Measurements from ENCODE around the gene LTB4R. TPM values are rescaled to one million over a fixed set of nuclear protein-coding genes. Genes with fewer than 3 reads are reported as not detected.

The LTB4R gene
- total and polyA plus RNA-seq, 9 of the 15 experiments (the other 6 are each of a cell fraction or from before 2014, with no cell fraction given): 0.38 to 10.5 (median 2.8) TPM

GRCh38 chr14:24279301-24280186, 31.8 kb upstream of the LTB4R start (continued):
- TF ChIP-seq, protein P1, sequence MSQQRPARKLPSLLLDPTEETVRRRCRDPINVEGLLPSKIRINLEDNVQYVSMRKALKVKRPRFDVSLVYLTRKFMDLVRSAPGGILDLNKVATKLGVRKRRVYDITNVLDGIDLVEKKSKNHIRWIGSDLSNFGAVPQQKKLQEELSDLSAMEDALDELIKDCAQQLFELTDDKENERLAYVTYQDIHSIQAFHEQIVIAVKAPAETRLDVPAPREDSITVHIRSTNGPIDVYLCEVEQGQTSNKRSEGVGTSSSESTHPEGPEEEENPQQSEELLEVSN (IDR thresholded peaks at IDR 0.05; ENCODE audit: borderline replicate concordance in 1 of 2, extremely low read depth in 1 of 2, insufficient read depth in 1 of 2, insufficient read length in 1 of 2, low read depth in 1 of 2, low read length in 1 of 2, poor library complexity in 1 of 2, severe bottlenecking in 1 of 2): no peak
- TF ChIP-seq SOX6 (IDR thresholded peaks at IDR 0.05) (no peak), IRF2 (CRISPR knock-in tag; IDR thresholded peaks at IDR 0.05) (no peak), TOE1 (IDR thresholded peaks at IDR 0.05; ENCODE audit: borderline replicate concordance) (no peak), TOE1 (CRISPR knock-in tag; IDR thresholded peaks at IDR 0.05; ENCODE audit: borderline replicate concordance, low read depth) (no peak), MLX (CRISPR knock-in tag; conservative IDR thresholded peaks at IDR 0.05) (no peak), ARHGAP35 (IDR thresholded peaks at IDR 0.05; ENCODE audit: partially characterized antibody) (no peak), NELFE (IDR thresholded peaks at IDR 0.05; ENCODE audit: insufficient read depth, insufficient read length) (no peak), NR2C2 (CRISPR knock-in tag; IDR thresholded peaks at IDR 0.05) (no peak), NR2C2 (tag; IDR thresholded peaks at IDR 0.05) (no peak), CEBPG (CRISPR knock-in tag; IDR thresholded peaks at IDR 0.05) (no peak), CEBPG (tag; conservative IDR thresholded peaks at IDR 0.05 in 1 of 2, IDR thresholded peaks at IDR 0.05 in 1 of 2) (no peak)
- TF ChIP-seq, protein P2, sequence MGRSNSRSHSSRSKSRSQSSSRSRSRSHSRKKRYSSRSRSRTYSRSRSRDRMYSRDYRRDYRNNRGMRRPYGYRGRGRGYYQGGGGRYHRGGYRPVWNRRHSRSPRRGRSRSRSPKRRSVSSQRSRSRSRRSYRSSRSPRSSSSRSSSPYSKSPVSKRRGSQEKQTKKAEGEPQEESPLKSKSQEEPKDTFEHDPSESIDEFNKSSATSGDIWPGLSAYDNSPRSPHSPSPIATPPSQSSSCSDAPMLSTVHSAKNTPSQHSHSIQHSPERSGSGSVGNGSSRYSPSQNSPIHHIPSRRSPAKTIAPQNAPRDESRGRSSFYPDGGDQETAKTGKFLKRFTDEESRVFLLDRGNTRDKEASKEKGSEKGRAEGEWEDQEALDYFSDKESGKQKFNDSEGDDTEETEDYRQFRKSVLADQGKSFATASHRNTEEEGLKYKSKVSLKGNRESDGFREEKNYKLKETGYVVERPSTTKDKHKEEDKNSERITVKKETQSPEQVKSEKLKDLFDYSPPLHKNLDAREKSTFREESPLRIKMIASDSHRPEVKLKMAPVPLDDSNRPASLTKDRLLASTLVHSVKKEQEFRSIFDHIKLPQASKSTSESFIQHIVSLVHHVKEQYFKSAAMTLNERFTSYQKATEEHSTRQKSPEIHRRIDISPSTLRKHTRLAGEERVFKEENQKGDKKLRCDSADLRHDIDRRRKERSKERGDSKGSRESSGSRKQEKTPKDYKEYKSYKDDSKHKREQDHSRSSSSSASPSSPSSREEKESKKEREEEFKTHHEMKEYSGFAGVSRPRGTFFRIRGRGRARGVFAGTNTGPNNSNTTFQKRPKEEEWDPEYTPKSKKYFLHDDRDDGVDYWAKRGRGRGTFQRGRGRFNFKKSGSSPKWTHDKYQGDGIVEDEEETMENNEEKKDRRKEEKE (IDR thresholded peaks at IDR 0.05; ENCODE audit: borderline replicate concordance in 1 of 2, control insufficient read depth in 1 of 2, low read depth in 2 of 2, low read length in 1 of 2): no peak

Measured in K562 (cell line).